HepG2 (cell line): ENCODE measurements around the gene GSTM4. TPM values are rescaled to one million over a fixed set of nuclear protein-coding genes. Genes with fewer than 3 reads are reported as not detected.
A peak's percentile ranks its signal among the peaks of the same experiment; 100 is the strongest.

ENCODE experiments used
- CREM ChIP-seq, 2 experiments: sonication (generic) in 1 of 2; formaldehyde crosslinking in 1 of 2; IDR thresholded peaks; 2 replicates each; pipeline versions ENCODE4 v1.4.0 to v1.6.1; 2016 to 2020; ENCODE audit warnings: antibody characterized with exemption in 1 of 2, mild to moderate bottlenecking in 1 of 2, missing genetic modification reagents in 1 of 2
- DNMT3B ChIP-seq: conservative IDR thresholded peaks from 2 replicates; pipeline ENCODE4 v1.6.1; 2016; ENCODE audit warnings: missing biosample characterization, control low read depth
- HIC2 ChIP-seq: sonication (generic); formaldehyde crosslinking; IDR thresholded peaks from 2 replicates; pipeline ENCODE4 v1.9.0; 2022; ENCODE audit warnings: low read depth, missing genetic modification reagents
- HMG20A ChIP-seq: IDR thresholded peaks from 2 replicates; pipeline ENCODE4 v1.6.1; 2016; ENCODE audit warnings: borderline replicate concordance
- HMGXB3 ChIP-seq: sonication (generic); formaldehyde crosslinking; IDR thresholded peaks from 2 replicates; pipeline ENCODE4 v1.4.0; 2020; ENCODE audit warnings: missing genetic modification reagents, borderline replicate concordance
- JUN ChIP-seq: sonication (generic); formaldehyde crosslinking; IDR thresholded peaks from 2 replicates; pipeline ENCODE4 v1.4.0; 2020; ENCODE audit warnings: mild to moderate bottlenecking, missing genetic modification reagents
- MYNN ChIP-seq: sonication (generic); formaldehyde crosslinking; IDR thresholded peaks from 2 replicates; pipeline ENCODE4 v1.4.0; 2020; ENCODE audit warnings: mild to moderate bottlenecking, low read depth, missing genetic modification reagents
- MYPOP ChIP-seq: sonication (generic); formaldehyde crosslinking; IDR thresholded peaks from 2 replicates; pipeline ENCODE4 v1.8.1; 2023; ENCODE audit warnings: mild to moderate bottlenecking, moderate library complexity, missing genetic modification reagents
- NCOA2 ChIP-seq: sonication (generic); formaldehyde crosslinking; IDR thresholded peaks from 2 replicates; pipeline ENCODE4 v1.8.0; 2022; ENCODE audit warnings: inconsistent platforms
- WIZ ChIP-seq: sonication (generic); formaldehyde crosslinking; IDR thresholded peaks from 2 replicates; pipeline ENCODE4 v1.5.1; 2020; ENCODE audit warnings: mild to moderate bottlenecking, missing genetic modification reagents
- ZNF333 ChIP-seq: sonication (generic); formaldehyde crosslinking; IDR thresholded peaks from 2 replicates; pipeline ENCODE4 v1.4.0; 2020; ENCODE audit warnings: mild to moderate bottlenecking, missing genetic modification reagents, borderline replicate concordance
- polyA plus RNA-seq, 8 experiments: library from polyadenylated mRNA; depleted of rRNA in 3 of 8; stranded (reverse) in 7 of 8; unstranded in 1 of 8; fragments of >200 nt; fragmentation: Illumina TruSeq in 4 of 8; extraction: Trizol in 4 of 8; gene quantifications; 2 replicates each; pipeline versions ENCODE4 v1.2.1 to v1.2.3, GENCODE V29; 2011 to 2016; ENCODE audit warnings: low read depth in 4 of 8, missing spikeins in 1 of 8, mixed read lengths in 1 of 8; ENCODE audit not compliant: insufficient read depth in 1 of 8
- total RNA-seq, 5 experiments: library from RNA; depleted of rRNA; stranded (reverse); fragments of >200 nt; fragmentation: Illumina TruSeq; extraction: Trizol; gene quantifications; 2 replicates each; pipeline ENCODE4 v1.2.3, GENCODE V29; 2016; ENCODE audit warnings: low read depth in 1 of 5
- TF ChIP-seq, protein P1 (sequence below): sonication (generic); formaldehyde crosslinking; IDR thresholded peaks from 2 replicates; pipeline ENCODE4 v1.4.0; 2020; ENCODE audit warnings: mild to moderate bottlenecking, missing genetic modification reagents
- TF ChIP-seq, protein P2 (sequence below): sonication (generic); formaldehyde crosslinking; IDR thresholded peaks from 2 replicates; pipeline ENCODE4 v1.4.0; 2020; ENCODE audit warnings: missing genetic modification reagents

GSTM4 gene
- total and polyA plus RNA-seq, 2 of the 13 experiments (the other 11 are each of a cell fraction or from before 2014, with no cell fraction given) = 25.3 to 40.8 TPM

GRCh38 chr1:109643385-109644230 is 12.3 kb upstream of the GSTM4 start (continued):
- TF ChIP-seq MYPOP (CRISPR knock-in tag) (no peak), MYNN (no peak), JUN (no peak), CREM (IDR thresholded peaks at IDR 0.05) (no peak), CREM (CRISPR knock-in tag; IDR thresholded peaks at IDR 0.05) (no peak), WIZ (CRISPR knock-in tag) (no peak), NCOA2 (CRISPR knock-in tag) (peak; percentile 10; the same call in 1 of the 2 replicates), ZNF333 (CRISPR knock-in tag) (no peak), HMG20A (CRISPR knock-in tag) (no peak), HIC2 (no peak), DNMT3B (CRISPR knock-in tag) (no peak), HMGXB3 (CRISPR knock-in tag) (no peak)
- TF ChIP-seq, protein P1, sequence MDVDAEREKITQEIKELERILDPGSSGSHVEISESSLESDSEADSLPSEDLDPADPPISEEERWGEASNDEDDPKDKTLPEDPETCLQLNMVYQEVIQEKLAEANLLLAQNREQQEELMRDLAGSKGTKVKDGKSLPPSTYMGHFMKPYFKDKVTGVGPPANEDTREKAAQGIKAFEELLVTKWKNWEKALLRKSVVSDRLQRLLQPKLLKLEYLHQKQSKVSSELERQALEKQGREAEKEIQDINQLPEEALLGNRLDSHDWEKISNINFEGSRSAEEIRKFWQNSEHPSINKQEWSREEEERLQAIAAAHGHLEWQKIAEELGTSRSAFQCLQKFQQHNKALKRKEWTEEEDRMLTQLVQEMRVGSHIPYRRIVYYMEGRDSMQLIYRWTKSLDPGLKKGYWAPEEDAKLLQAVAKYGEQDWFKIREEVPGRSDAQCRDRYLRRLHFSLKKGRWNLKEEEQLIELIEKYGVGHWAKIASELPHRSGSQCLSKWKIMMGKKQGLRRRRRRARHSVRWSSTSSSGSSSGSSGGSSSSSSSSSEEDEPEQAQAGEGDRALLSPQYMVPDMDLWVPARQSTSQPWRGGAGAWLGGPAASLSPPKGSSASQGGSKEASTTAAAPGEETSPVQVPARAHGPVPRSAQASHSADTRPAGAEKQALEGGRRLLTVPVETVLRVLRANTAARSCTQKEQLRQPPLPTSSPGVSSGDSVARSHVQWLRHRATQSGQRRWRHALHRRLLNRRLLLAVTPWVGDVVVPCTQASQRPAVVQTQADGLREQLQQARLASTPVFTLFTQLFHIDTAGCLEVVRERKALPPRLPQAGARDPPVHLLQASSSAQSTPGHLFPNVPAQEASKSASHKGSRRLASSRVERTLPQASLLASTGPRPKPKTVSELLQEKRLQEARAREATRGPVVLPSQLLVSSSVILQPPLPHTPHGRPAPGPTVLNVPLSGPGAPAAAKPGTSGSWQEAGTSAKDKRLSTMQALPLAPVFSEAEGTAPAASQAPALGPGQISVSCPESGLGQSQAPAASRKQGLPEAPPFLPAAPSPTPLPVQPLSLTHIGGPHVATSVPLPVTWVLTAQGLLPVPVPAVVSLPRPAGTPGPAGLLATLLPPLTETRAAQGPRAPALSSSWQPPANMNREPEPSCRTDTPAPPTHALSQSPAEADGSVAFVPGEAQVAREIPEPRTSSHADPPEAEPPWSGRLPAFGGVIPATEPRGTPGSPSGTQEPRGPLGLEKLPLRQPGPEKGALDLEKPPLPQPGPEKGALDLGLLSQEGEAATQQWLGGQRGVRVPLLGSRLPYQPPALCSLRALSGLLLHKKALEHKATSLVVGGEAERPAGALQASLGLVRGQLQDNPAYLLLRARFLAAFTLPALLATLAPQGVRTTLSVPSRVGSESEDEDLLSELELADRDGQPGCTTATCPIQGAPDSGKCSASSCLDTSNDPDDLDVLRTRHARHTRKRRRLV (CRISPR knock-in tag) = no peak
- TF ChIP-seq, protein P2, sequence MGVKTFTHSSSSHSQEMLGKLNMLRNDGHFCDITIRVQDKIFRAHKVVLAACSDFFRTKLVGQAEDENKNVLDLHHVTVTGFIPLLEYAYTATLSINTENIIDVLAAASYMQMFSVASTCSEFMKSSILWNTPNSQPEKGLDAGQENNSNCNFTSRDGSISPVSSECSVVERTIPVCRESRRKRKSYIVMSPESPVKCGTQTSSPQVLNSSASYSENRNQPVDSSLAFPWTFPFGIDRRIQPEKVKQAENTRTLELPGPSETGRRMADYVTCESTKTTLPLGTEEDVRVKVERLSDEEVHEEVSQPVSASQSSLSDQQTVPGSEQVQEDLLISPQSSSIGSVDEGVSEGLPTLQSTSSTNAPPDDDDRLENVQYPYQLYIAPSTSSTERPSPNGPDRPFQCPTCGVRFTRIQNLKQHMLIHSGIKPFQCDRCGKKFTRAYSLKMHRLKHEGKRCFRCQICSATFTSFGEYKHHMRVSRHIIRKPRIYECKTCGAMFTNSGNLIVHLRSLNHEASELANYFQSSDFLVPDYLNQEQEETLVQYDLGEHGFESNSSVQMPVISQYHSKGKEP (CRISPR knock-in tag) = no peak
